BE2C (cell line): ENCODE measurements around the gene ITGA5.

Experiments
- DNase-seq: peaks from one replicate; pipeline ENCODE4 v3.0.0-alpha.2; 2020
- H3K27me3 ChIP-seq: fragments of 250-450 bp; sonication (Bioruptor Pico); 2 replicates; pipeline ENCODE4 v1.5.1; 2020; ENCODE audit warnings: mild to moderate bottlenecking
- H3K36me3 ChIP-seq: fragments of 250-450 bp; sonication (Bioruptor Pico); 2 replicates; pipeline ENCODE4 v1.5.1; 2020; ENCODE audit warnings: mild to moderate bottlenecking
- H3K4me1 ChIP-seq: fragments of 250-450 bp; sonication (Bioruptor Pico); 2 replicates; pipeline ENCODE4 v1.5.1; 2020
- H3K4me3 ChIP-seq: 2 replicates; pipeline ENCODE4 v1.5.1; 2011; ENCODE audit warnings: low read depth, low read length
- H3K9me3 ChIP-seq: fragments of 250-450 bp; sonication (Bioruptor Pico); 2 replicates; pipeline ENCODE4 v1.5.1; 2020
- TF ChIP-seq, protein P1 (sequence below): IDR thresholded peaks from 2 replicates; pipeline ENCODE4 v1.5.1; 2012; ENCODE audit warnings: mild to moderate bottlenecking, low read depth, low read length

Gene ITGA5

DNA sequence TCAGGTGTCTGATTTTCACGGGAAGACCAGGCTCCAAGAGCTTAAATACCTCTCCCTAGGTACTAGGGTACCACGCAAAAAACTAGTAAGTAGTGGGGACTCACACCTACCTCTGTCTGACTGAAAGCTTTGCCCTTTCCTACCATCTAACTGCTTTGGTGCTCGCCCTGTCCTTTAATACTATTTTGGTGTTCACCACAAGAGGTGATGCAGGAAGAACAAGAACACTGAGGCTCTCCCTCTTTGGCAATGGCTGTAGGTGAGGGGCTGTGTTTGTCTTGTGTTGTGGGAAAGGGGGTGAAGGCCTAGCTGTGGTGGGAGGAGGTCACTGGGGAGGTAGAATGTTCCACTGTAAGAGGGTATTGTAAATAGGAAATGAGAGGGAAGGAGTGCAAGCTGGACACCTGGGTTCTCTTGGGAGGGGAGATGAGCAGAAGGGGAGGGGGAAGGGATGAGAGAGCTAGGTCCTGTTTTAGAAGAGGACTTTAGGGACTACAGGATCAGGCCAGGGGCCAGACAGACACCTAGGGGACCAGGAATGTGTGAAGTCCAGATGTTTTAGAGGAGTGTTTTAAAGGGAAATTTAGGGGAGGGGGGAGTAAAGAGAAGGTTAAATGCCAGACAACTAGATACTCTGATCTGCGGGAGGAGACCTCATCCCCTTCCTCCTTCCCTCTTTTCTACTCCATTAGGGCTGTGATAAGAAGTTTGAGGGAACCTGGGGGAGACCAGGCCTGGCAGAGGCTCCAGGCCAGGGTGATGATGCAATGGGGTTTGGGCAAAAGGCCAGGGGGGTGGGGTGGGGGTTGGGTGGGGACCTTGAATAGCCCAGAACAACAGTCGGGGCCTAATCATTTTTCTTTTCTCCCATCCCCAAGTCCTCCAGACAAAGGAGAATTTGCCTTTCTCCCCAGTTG lies 2.1 kb downstream of the ITGA5 start:
- Histone ChIP-seq H3K9me3 (no peaks in the 10 kb centered on the region), H3K4me3 (no peak overlapping the region), H3K27me3 (peaks cover 61% of the 10 kb centered on the region), H3K36me3 (no peaks in the 10 kb centered on the region), H3K4me1 (no peaks in the 10 kb centered on the region)
- DNase-seq, result no peak
- TF ChIP-seq, protein P1, sequence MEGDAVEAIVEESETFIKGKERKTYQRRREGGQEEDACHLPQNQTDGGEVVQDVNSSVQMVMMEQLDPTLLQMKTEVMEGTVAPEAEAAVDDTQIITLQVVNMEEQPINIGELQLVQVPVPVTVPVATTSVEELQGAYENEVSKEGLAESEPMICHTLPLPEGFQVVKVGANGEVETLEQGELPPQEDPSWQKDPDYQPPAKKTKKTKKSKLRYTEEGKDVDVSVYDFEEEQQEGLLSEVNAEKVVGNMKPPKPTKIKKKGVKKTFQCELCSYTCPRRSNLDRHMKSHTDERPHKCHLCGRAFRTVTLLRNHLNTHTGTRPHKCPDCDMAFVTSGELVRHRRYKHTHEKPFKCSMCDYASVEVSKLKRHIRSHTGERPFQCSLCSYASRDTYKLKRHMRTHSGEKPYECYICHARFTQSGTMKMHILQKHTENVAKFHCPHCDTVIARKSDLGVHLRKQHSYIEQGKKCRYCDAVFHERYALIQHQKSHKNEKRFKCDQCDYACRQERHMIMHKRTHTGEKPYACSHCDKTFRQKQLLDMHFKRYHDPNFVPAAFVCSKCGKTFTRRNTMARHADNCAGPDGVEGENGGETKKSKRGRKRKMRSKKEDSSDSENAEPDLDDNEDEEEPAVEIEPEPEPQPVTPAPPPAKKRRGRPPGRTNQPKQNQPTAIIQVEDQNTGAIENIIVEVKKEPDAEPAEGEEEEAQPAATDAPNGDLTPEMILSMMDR, result no peak

DNA sequence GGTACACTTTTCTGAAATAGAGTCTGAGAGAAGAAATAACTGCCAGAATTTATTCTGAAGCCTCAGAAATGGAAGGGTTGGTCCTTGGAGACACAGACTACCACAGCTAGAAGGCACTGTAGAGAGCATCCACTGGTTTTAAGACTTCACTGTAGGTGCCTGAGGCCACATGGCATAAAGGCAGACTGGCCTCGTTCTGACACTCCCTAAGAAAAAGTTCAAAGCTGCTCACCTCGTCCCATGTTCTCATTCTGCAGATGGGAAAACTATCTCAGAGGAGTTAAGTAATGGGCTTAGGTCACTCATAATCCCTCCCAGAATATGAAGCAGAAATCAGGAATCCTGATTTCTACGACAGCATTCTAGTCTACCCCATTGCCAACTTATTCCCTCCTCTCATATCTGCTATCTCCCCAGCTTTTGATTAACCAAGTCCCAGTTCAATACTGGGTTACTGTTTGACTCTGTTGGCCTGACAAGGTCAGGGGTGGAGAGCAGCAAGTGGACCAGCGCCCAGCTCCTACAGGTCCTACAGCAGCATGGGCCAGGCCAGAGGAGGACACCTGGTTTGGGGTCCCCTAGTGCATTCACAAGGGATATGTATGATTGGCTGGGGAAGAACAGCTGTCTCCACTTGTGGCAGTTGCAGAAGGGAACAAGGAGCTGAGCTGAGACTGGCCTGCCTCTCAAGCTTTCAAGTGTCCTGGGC lies 3.7 kb downstream of the ITGA5 start:
- TF ChIP-seq, protein P1, result no peak
- no peak overlapping the region for H3K4me3 ChIP-seq
- DNase-seq, result no peak
- H3K4me1 ChIP-seq, result no peaks in the 10 kb centered on the region
- H3K36me3 ChIP-seq, result no peaks in the 10 kb centered on the region
- no peaks in the 10 kb centered on the region for H3K9me3 ChIP-seq
- H3K27me3 ChIP-seq, result peaks cover 52% of the 10 kb centered on the region

GRCh38 chr12:54413284-54414190 lies 5.5 kb downstream of the ITGA5 start:
- DNase-seq, result no peak

GRCh38 chr12:54412786-54413185 lies 6.3 kb downstream of the ITGA5 start:
- Histone ChIP-seq H3K4me1 (no peaks in the 10 kb centered on the region), H3K4me3 (no peak overlapping the region), H3K9me3 (no peaks in the 10 kb centered on the region), H3K36me3 (no peaks in the 10 kb centered on the region), H3K27me3 (peaks cover 29% of the 10 kb centered on the region)
- no peak for DNase-seq
- TF ChIP-seq, protein P1, result no peak

More at GRCh38 chr12:54413284-54414190, 5.5 kb downstream of the ITGA5 start:
- TF ChIP-seq, protein P1, result no peak
- Histone ChIP-seq H3K9me3 (no peaks in the 10 kb centered on the region), H3K27me3 (peaks cover 36% of the 10 kb centered on the region), H3K36me3 (no peaks in the 10 kb centered on the region), H3K4me1 (no peaks in the 10 kb centered on the region), H3K4me3 (no peak overlapping the region)

- Histone ChIP-seq H3K36me3 (no peaks in the 10 kb centered on the region), H3K9me3 (no peaks in the 10 kb centered on the region), H3K27me3 (peaks cover 27% of the 10 kb centered on the region), H3K4me3 (no peak overlapping the region), H3K4me1 (no peaks in the 10 kb centered on the region)
- DNase-seq, result no peak
- TF ChIP-seq, protein P1, result no peak
These were observed 6.7 kb downstream of the ITGA5 start for GRCh38 chr12:54412348-54412747.
